ENCODE data around the gene ETDC. TPM values are rescaled to one million over a fixed set of nuclear protein-coding genes. Genes with fewer than 3 reads are reported as not detected.
"Not testable (repeated sequence)": the region's sequence is repeated elsewhere in the genome, so short reads cannot be mapped to it uniquely, and the experiment has no call there.

ETDC gene
- total RNA-seq = not detected

- DNase-seq (ENCODE audit: low spot score in 2 of 2) (no peak), ATAC-seq (no peak)
- Mint-ChIP-seq H3K27ac (no peak within 1 kb of the TSS), H3K9me3 (peaks cover 8 to 12% of the 10 kb centered on the region in 2 donors), H3K36me3 (peaks cover 0 to 7% of the 10 kb centered on the region in 2 donors)
These were observed at the start of gene ETDC for GRCh38 chrX:135309430-135309923. Gene ETDC (plus strand): TSS chrX:135309480. CDS start chrX:135309480, 0 bp downstream.

- DNase-seq (ENCODE audit: low spot score in 2 of 2); H3K27ac Mint-ChIP-seq; ATAC-seq: not testable (repeated sequence)
- Mint-ChIP-seq H3K36me3 (peaks cover 5 to 10% of the 10 kb centered on the region in 2 donors), H3K9me3 (peaks cover 0 to 13% of the 10 kb centered on the region in 2 donors)
These were observed 48.3 kb upstream of the ETDC start for GRCh38 chrX:135260976-135261375.

- not testable (repeated sequence) for DNase-seq (ENCODE audit: low spot score in 2 of 2); H3K27ac Mint-ChIP-seq; ATAC-seq
- Mint-ChIP-seq H3K36me3 (peaks cover 5 to 10% of the 10 kb centered on the region in 2 donors), H3K9me3 (peaks cover 0 to 24% of the 10 kb centered on the region in 2 donors)
These were observed 45.9 kb upstream of the ETDC start for GRCh38 chrX:135263376-135263775.

- Mint-ChIP-seq H3K36me3 (peaks cover 5 to 10% of the 10 kb centered on the region in 2 donors), H3K9me3 (peaks cover 0 to 24% of the 10 kb centered on the region in 2 donors), H3K27ac (no peak overlapping the region)
- ATAC-seq (no peak), DNase-seq (ENCODE audit: low spot score in 2 of 2) (no peak)
These were observed 45.1 kb upstream of the ETDC start for GRCh38 chrX:135264206-135264605.

GRCh38 chrX:135273162-135273561 lies 36.1 kb upstream of the ETDC start:
- no peaks in the 10 kb centered on the region for H3K36me3 Mint-ChIP-seq
- no peak for ATAC-seq
- no peak for DNase-seq (ENCODE audit: low spot score in 2 of 2)
- peaks cover 2 to 4% of the 10 kb centered on the region in 2 donors for H3K9me3 Mint-ChIP-seq
- no peak overlapping the region for H3K27ac Mint-ChIP-seq

GRCh38 chrX:135275973-135276372 lies 33.3 kb upstream of the ETDC start:
- Mint-ChIP-seq H3K36me3 (peaks cover 11 to 18% of the 10 kb centered on the region in 2 donors), H3K9me3 (peaks cover 20 to 23% of the 10 kb centered on the region in 2 donors), H3K27ac (no peak overlapping the region)
- ATAC-seq (no peak), DNase-seq (ENCODE audit: low spot score in 2 of 2) (no peak)

- ATAC-seq (no peak), DNase-seq (ENCODE audit: low spot score in 2 of 2) (no peak)
- Mint-ChIP-seq H3K27ac (no peak overlapping the region), H3K36me3 (peaks cover 39 to 46% of the 10 kb centered on the region in 2 donors), H3K9me3 (peaks cover 17 to 23% of the 10 kb centered on the region in 2 donors)
These were observed 21.9 kb upstream of the ETDC start for GRCh38 chrX:135287266-135287823.

GRCh38 chrX:135295238-135295943 lies 13.9 kb upstream of the ETDC start:
- Mint-ChIP-seq H3K9me3 (peaks cover 3 to 5% of the 10 kb centered on the region in 2 donors), H3K36me3 (peaks cover 0 to 6% of the 10 kb centered on the region in 2 donors), H3K27ac (peak overlapping the region; percentile 81 to 87)
- peak; percentile 53 to 58 for DNase-seq (ENCODE audit: low spot score in 2 of 2)
- ATAC-seq = peak; percentile 98 to 99

GRCh38 chrX:135295944-135296305 lies 13.4 kb upstream of the ETDC start:
- ATAC-seq (peak; percentile 45 to 61), DNase-seq (ENCODE audit: low spot score in 2 of 2) (no peak)
- peaks cover 3 to 5% of the 10 kb centered on the region in 2 donors for H3K9me3 Mint-ChIP-seq
- peaks cover 0 to 3% of the 10 kb centered on the region in 2 donors for H3K36me3 Mint-ChIP-seq
- H3K27ac Mint-ChIP-seq = peak overlapping the region; percentile 81 to 87

- peaks cover 3 to 5% of the 10 kb centered on the region in 2 donors for H3K9me3 Mint-ChIP-seq
- H3K27ac Mint-ChIP-seq = no peak overlapping the region
- no peak for ATAC-seq
These were observed 6.9 kb upstream of the ETDC start for GRCh38 chrX:135302269-135302873.

GRCh38 chrX:135304741-135305140 lies 4.5 kb upstream of the ETDC start:
- Mint-ChIP-seq H3K27ac (no peak overlapping the region), H3K9me3 (no peaks in the 10 kb centered on the region), H3K36me3 (no peaks in the 10 kb centered on the region)
- ATAC-seq = no peak
- DNase-seq (ENCODE audit: low spot score in 2 of 2) = no peak

More at GRCh38 chrX:135302269-135302873, 6.9 kb upstream of the ETDC start:
- no peaks in the 10 kb centered on the region for H3K36me3 Mint-ChIP-seq
- DNase-seq (ENCODE audit: low spot score in 2 of 2) = no peak

GRCh38 chrX:135307171-135307570 lies 2.1 kb upstream of the ETDC start:
- no peak for DNase-seq (ENCODE audit: low spot score in 2 of 2)
- Mint-ChIP-seq H3K36me3 (no peaks in the 10 kb centered on the region), H3K27ac (no peak overlapping the region), H3K9me3 (peaks cover 7% of the 10 kb centered on the region in 2 donors)
- no peak for ATAC-seq

- Mint-ChIP-seq H3K36me3 (no peaks in the 10 kb centered on the region), H3K27ac (no peak overlapping the region), H3K9me3 (peaks cover 8% of the 10 kb centered on the region in 2 donors)
- ATAC-seq (no peak), DNase-seq (ENCODE audit: low spot score in 2 of 2) (no peak)
These were observed 880 bp upstream of the ETDC start for GRCh38 chrX:135308345-135308855.

- no peak for ATAC-seq
- no peak for DNase-seq (ENCODE audit: low spot score in 2 of 2)
- peaks cover 24% of the 10 kb centered on the region in 2 donors for H3K9me3 Mint-ChIP-seq
- H3K27ac Mint-ChIP-seq = no peak overlapping the region
- peaks cover 30 to 35% of the 10 kb centered on the region in 2 donors for H3K36me3 Mint-ChIP-seq
These were observed 6.6 kb downstream of the ETDC start for GRCh38 chrX:135315864-135316263.

GRCh38 chrX:135324463-135324862 lies 15.2 kb downstream of the ETDC start:
- Mint-ChIP-seq H3K9me3 (peaks cover 4 to 5% of the 10 kb centered on the region in 2 donors), H3K36me3 (peaks cover 50 to 61% of the 10 kb centered on the region in 2 donors), H3K27ac (no peak overlapping the region)
- ATAC-seq (no peak), DNase-seq (ENCODE audit: low spot score in 2 of 2) (no peak)

GRCh38 chrX:135325036-135325818 lies 15.9 kb downstream of the ETDC start:
- not testable (repeated sequence) for H3K27ac Mint-ChIP-seq
- H3K36me3 Mint-ChIP-seq = peaks cover 50 to 66% of the 10 kb centered on the region in 2 donors

More at GRCh38 chrX:135325036-135325818, 15.9 kb downstream of the ETDC start:
- ATAC-seq; H3K9me3 Mint-ChIP-seq; DNase-seq (ENCODE audit: low spot score in 2 of 2): not testable (repeated sequence)

Measured in activated naive CD4-positive, alpha-beta T cell treated with anti-CD3 and anti-CD28 coated beads, Interleukin-2, amount 50 U/mL, for 72 hours (primary cell).